ENCODE results near the gene PIP4K2B. TPM values are rescaled to one million over a fixed set of nuclear protein-coding genes. Genes with fewer than 3 reads are reported as not detected.
"Not testable (repeated sequence)": the region's sequence is repeated elsewhere in the genome, so short reads cannot be mapped to it uniquely, and the experiment has no call there.

Gene PIP4K2B
- total RNA-seq, 1 experiment from 2014 or later: 21.6 TPM

DNA sequence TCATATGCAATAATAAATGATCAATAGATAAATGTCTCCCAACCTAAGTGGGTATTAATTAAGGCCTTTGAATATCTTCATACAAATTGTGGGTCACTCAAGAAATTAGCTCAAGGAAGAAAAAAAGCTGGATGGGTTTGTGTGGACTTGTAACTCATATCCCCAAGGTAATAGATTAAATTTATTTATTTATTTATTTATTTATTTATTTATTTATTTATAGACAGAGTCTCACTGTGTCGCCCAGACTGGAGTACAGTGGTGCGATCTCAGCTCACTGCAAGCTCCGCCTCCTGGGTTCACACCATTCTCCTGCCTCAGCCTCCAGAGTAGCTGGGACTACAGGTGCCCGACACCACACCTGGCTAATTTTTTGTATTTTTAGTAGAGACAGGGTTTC lies 11.4 kb downstream of the PIP4K2B start:
- in situ Hi-C loops (cut with HindIII; ENCODE audit: low pct_unique_long_range_greater_than_20kb, low sequenced_read_pairs); DNase-seq (ENCODE audit: low read depth, low spot score): not testable (repeated sequence)

- in situ Hi-C loops (cut with HindIII; ENCODE audit: low pct_unique_long_range_greater_than_20kb, low sequenced_read_pairs): no loop called here
These were observed 13.0 kb downstream of the PIP4K2B start for GRCh38 chr17:38786372-38786771.

GRCh38 chr17:38783227-38783626 lies 16.1 kb downstream of the PIP4K2B start:
- no peak for DNase-seq (ENCODE audit: low read depth, low spot score)
- in situ Hi-C loops (cut with HindIII; ENCODE audit: low pct_unique_long_range_greater_than_20kb, low sequenced_read_pairs): no loop called here

More at GRCh38 chr17:38786372-38786771, 13.0 kb downstream of the PIP4K2B start:
- no peak for DNase-seq (ENCODE audit: low read depth, low spot score)

- in situ Hi-C loops (cut with HindIII; ENCODE audit: low pct_unique_long_range_greater_than_20kb, low sequenced_read_pairs): no loop called here
- no peak for DNase-seq (ENCODE audit: low read depth, low spot score)
These were observed 19.2 kb downstream of the PIP4K2B start for GRCh38 chr17:38779965-38780752.

DNA sequence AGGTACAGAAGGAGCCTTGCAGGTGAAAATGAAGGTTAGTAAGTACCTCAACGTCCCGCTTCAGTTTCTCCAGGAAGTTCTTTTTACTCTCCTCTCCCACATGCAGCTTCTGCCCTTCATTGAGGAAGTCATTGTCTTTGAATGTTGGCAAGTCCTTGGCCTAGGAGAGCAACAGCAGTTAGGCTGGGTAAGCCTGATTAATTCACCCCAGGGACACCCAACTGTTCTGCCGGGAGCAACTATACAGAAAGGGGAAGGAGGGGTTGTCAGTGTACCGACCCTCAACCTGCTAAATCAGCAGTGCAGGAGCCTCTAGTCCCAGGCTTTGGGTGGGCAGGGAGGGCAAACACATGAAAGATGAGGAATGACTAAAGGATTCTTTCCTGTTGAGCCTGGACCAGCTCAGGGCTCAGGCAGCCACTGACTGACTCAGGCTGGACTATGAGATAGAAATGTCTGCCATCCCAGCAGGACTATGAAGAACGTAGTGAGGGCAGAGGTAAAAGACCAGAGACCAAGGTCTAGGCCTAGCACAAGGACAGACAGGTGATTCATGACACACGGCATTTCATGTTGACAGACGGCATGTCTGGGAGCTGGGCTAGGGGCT lies 21.6 kb downstream of the PIP4K2B start:
- in situ Hi-C loops (cut with HindIII; ENCODE audit: low pct_unique_long_range_greater_than_20kb, low sequenced_read_pairs): no loop called here
- no peak for DNase-seq (ENCODE audit: low read depth, low spot score)

DNA sequence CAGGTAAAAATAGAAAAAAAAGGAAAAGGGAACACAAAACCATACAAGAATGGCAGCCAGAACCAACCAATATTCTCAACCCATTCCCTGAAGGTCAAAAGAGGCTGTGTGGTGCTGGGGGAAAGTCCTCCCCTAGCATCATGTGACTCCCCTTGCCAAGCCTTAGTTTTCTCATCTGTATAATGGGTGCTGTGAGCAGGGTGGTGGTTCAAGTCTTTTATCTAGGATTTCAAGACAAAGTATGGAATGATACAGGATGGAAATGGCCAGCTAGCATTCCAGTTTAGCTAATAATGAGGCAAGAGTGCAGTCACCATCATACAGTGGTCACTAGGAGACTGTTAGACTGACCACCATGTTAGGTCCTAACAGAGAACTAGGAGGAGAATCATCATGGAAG lies 26.1 kb downstream of the PIP4K2B start:
- DNase-seq (ENCODE audit: low read depth, low spot score): no peak
- in situ Hi-C loops (cut with HindIII; ENCODE audit: low pct_unique_long_range_greater_than_20kb, low sequenced_read_pairs): no loop called here

- no peak for DNase-seq (ENCODE audit: low read depth, low spot score)
These were observed 30.9 kb downstream of the PIP4K2B start for GRCh38 chr17:38768417-38768816.

GRCh38 chr17:38766341-38766740 lies 33.0 kb downstream of the PIP4K2B start:
- in situ Hi-C loops (cut with HindIII; ENCODE audit: low pct_unique_long_range_greater_than_20kb, low sequenced_read_pairs): no loop called here
- no peak for DNase-seq (ENCODE audit: low read depth, low spot score)

More at GRCh38 chr17:38768417-38768816, 30.9 kb downstream of the PIP4K2B start:
- in situ Hi-C loops (cut with HindIII; ENCODE audit: low pct_unique_long_range_greater_than_20kb, low sequenced_read_pairs): no loop called here

DNA sequence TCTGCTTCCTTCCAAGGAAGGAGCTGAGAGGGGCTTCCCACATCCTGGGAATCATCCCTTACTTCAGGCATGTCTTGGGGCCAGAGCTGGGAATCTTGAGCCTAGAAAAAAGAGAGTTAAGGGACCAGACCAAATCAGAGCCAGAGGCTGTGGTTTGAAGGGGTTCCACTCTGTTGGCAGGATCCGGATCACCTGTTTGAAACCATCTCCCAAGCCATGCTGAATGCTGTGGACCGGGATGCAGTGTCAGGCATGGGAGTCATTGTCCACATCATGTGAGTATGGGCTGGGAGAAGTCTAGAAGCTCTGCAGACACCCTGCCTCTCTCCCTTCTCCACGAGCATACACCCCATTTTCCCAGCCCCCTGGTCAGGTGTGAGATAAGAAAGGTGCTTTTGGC lies 37.1 kb downstream of the PIP4K2B start:
- in situ Hi-C loops (cut with HindIII; ENCODE audit: low pct_unique_long_range_greater_than_20kb, low sequenced_read_pairs): no loop called here

GRCh38 chr17:38761612-38762011 lies 37.7 kb downstream of the PIP4K2B start:
- in situ Hi-C loops (cut with HindIII; ENCODE audit: low pct_unique_long_range_greater_than_20kb, low sequenced_read_pairs): no loop called here
- DNase-seq (ENCODE audit: low read depth, low spot score): peak; percentile 65

More for the DNA sequence above, 37.1 kb downstream of the PIP4K2B start:
- no peak for DNase-seq (ENCODE audit: low read depth, low spot score)

GRCh38 chr17:38753071-38753506 lies 46.3 kb downstream of the PIP4K2B start:
- DNase-seq (ENCODE audit: low read depth, low spot score): no peak
- in situ Hi-C loops (cut with HindIII; ENCODE audit: low pct_unique_long_range_greater_than_20kb, low sequenced_read_pairs): no loop called here

GRCh38 chr17:38752308-38753070 lies 46.9 kb downstream of the PIP4K2B start, which contains the start of gene PSMB3:
Gene PSMB3 (plus strand): TSS chr17:38752741. CDS start chr17:38752827, 86 bp downstream.
- in situ Hi-C loops (cut with HindIII; ENCODE audit: low pct_unique_long_range_greater_than_20kb, low sequenced_read_pairs): no loop called here
- peak; percentile 100 for DNase-seq (ENCODE audit: low read depth, low spot score)

DNA sequence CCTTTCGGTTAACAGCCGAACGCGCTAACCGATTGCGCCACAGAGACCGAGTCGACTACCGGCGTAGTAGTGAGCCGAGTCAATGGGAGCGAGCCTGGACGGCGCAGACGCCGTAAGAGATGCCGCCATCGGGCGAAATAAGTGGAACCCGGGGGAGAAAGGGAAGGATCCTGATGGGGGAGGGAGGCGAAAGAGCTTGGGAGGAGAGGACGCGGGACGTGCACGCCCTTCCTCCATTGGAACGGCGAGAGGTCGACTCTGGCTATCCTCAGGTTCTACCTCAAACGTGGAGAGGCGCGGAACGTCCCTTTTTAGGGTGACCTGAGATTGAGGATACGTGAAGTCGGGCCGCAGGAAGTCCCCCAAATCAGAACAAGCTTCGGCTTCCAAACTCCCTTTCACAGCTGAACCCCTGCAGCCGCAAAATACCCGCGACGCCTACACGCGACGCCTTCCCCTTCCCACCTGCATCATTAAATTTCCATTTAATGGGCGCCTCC lies 47.5 kb downstream of the PIP4K2B start:
- DNase-seq (ENCODE audit: low read depth, low spot score): peak; percentile 90
- in situ Hi-C loops (cut with HindIII; ENCODE audit: low pct_unique_long_range_greater_than_20kb, low sequenced_read_pairs): no loop called here

DNA sequence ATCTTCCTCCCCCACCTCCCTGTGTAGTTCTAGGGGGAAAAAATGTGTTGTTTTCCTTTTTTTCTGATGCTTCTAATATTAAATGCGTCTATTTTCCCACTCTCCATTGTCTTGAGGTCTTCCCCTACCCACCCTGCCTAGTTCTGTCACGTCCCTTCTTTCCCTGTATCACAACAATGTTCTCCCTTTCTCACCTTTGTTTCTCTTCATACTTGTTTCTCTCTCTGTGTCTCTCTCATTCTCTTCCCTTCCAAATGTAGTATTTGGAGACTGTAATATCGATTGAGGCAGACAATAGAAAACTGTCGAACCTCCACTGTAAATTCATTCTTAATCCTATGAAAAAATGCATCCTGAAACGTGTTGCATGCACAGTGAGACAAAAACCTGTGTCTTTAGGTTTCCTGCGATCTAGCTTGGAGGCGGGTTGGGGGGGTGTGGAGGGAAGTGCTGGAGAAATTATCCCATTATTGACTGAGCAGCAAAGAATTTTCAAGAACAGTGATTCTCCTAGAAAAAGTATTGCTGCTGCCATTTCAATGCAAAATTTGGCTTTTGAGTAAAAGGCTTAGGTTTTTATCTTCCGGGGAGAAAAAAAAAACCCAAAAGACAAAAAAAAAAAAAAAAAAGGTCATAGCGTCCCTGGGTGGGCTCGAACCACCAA lies 48.1 kb downstream of the PIP4K2B start:
- in situ Hi-C loops (cut with HindIII; ENCODE audit: low pct_unique_long_range_greater_than_20kb, low sequenced_read_pairs): no loop called here
- no peak for DNase-seq (ENCODE audit: low read depth, low spot score)

GRCh38 chr17:38750312-38751121 lies 48.8 kb downstream of the PIP4K2B start:
- in situ Hi-C loops (cut with HindIII; ENCODE audit: low pct_unique_long_range_greater_than_20kb, low sequenced_read_pairs): no loop called here

GRCh38 chr17:38750044-38750311 lies 49.4 kb downstream of the PIP4K2B start:
- DNase-seq (ENCODE audit: low read depth, low spot score): no peak
- in situ Hi-C loops (cut with HindIII; ENCODE audit: low pct_unique_long_range_greater_than_20kb, low sequenced_read_pairs): no loop called here

More at GRCh38 chr17:38750312-38751121, 48.8 kb downstream of the PIP4K2B start:
- DNase-seq (ENCODE audit: low read depth, low spot score): no peak
